ENCODE measurements around the gene DENND4B.

The DENND4B gene

GRCh38 chr1:153881751-153882150 lies 64.8 kb downstream of the DENND4B start:
- no peak overlapping the region for H3K27ac Mint-ChIP-seq
- peaks cover 5% of the 10 kb centered on the region for H3K36me3 Mint-ChIP-seq (ENCODE audit: low read depth)
- DNase-seq (no peak), ATAC-seq (peak; percentile 31)
- peaks cover 17% of the 10 kb centered on the region for H3K4me1 Mint-ChIP-seq
- H3K9me3 Mint-ChIP-seq = no peaks in the 10 kb centered on the region
- no peaks in the 10 kb centered on the region for H3K27me3 Mint-ChIP-seq
- no peak overlapping the region for H3K4me3 Mint-ChIP-seq

- Mint-ChIP-seq H3K4me3 (no peak overlapping the region), H3K9me3 (no peaks in the 10 kb centered on the region), H3K36me3 (ENCODE audit: low read depth) (peaks cover 3% of the 10 kb centered on the region), H3K27ac (no peak overlapping the region), H3K27me3 (no peaks in the 10 kb centered on the region), H3K4me1 (peaks cover 13% of the 10 kb centered on the region)
- peak; percentile 41 for DNase-seq
- ATAC-seq = peak; percentile 60
These were observed 65.6 kb downstream of the DENND4B start for GRCh38 chr1:153880962-153881361.

GRCh38 chr1:153880024-153880423 lies 66.5 kb downstream of the DENND4B start:
- Mint-ChIP-seq H3K27ac (no peak overlapping the region), H3K36me3 (ENCODE audit: low read depth) (peaks cover 5% of the 10 kb centered on the region), H3K9me3 (no peaks in the 10 kb centered on the region), H3K4me1 (peaks cover 19% of the 10 kb centered on the region), H3K4me3 (no peak overlapping the region), H3K27me3 (no peaks in the 10 kb centered on the region)
- ATAC-seq = no peak
- no peak for DNase-seq

All from activated naive CD8-positive, alpha-beta T cell treated with anti-CD3 and anti-CD28 coated beads, Interleukin-2, amount 50 U/mL, for 24 hours (primary cell).